Suprapubic skin (tissue), 3 donors: ENCODE results near the gene SFXN5.

ENCODE experiments used
- POLR2A ChIP-seq, 2 donors: fragments of 450-650 bp; IDR thresholded peaks; one replicate each; pipeline ENCODE4 v1.6.1; 2017; ENCODE audit warnings: antibody characterized with exemption in 2 of 2, mild to moderate bottlenecking in 2 of 2, moderate library complexity in 2 of 2
- TF ChIP-seq, protein P1 (sequence below), 2 donors: fragments of 200-600 bp in 1 of 2; fragments of 450-650 bp in 1 of 2; sonication (generic) in 1 of 2; IDR thresholded peaks; one replicate each; pipeline ENCODE4 v1.5.1; 2016 to 2019; ENCODE audit warnings: antibody characterized with exemption in 2 of 2, mild to moderate bottlenecking in 1 of 2, moderate library complexity in 1 of 2

DNA sequence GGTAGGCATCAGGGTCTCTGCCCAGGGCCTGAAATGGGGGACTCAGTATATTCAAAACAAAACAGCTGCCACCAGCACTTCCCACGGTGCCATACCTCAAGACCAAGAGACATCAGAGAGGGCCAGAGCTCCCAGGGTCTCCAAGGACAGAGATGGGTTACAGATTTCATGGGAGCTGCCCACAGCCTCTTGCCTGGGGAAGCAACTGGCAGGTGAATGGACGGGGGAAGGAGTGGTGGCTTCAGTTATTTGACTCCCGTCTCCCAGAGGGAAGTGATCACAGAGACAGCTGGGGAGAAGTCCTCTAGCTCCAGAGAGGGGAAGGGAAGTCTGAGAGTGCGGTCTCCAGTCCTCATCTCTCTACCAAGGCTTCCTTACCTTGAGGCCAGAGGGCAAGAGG lies 15.8 kb upstream of the SFXN5 start:
- TF ChIP-seq, protein P1, sequence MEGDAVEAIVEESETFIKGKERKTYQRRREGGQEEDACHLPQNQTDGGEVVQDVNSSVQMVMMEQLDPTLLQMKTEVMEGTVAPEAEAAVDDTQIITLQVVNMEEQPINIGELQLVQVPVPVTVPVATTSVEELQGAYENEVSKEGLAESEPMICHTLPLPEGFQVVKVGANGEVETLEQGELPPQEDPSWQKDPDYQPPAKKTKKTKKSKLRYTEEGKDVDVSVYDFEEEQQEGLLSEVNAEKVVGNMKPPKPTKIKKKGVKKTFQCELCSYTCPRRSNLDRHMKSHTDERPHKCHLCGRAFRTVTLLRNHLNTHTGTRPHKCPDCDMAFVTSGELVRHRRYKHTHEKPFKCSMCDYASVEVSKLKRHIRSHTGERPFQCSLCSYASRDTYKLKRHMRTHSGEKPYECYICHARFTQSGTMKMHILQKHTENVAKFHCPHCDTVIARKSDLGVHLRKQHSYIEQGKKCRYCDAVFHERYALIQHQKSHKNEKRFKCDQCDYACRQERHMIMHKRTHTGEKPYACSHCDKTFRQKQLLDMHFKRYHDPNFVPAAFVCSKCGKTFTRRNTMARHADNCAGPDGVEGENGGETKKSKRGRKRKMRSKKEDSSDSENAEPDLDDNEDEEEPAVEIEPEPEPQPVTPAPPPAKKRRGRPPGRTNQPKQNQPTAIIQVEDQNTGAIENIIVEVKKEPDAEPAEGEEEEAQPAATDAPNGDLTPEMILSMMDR (IDR thresholded peaks at IDR 0.05), result no peak
- no peak for TF ChIP-seq POLR2A (IDR thresholded peaks at IDR 0.05)
